IMR-90 (cell line): ENCODE results near the gene UCP2. TPM values are rescaled to one million over a fixed set of nuclear protein-coding genes. Genes with fewer than 3 reads are reported as not detected.

Experiments used
- ATAC-seq: fragments of 200-7000 bp; cut with Tn5 transposase; 2 replicates; pipeline ENCODE4 v1.9.1; 2020; ENCODE audit warnings: low read depth, mild to moderate bottlenecking, moderate library complexity
- BruUV-seq: library from RNA; stranded (reverse); fragments of 400-500 nt; replicated peaks from 2 replicates; lab custom pipeline; 2021; lab: Mats Ljungman, UMichigan
- CTCF ChIA-PET: fragments of 300-600 bp; formaldehyde crosslinking; extraction: SDS; loops from one replicate; lab custom pipeline; 2021; ENCODE audit warnings: antibody characterized with exemption; lab: Yijun Ruan, JAX
- POLR2A ChIA-PET: fragments of 300-600 bp; sonication (Branson Sonifier 250); formaldehyde crosslinking; loops from one replicate; lab custom pipeline; 2022; ENCODE audit warnings: antibody characterized with exemption; ENCODE audit not compliant: unreplicated experiment; lab: Charles Lee
- DNase-seq: peaks from one replicate; pipeline ENCODE4 v3.0.0; 2013
- H2AFZ ChIP-seq: replicated peaks from 2 replicates; pipeline ENCODE3; 2013; ENCODE audit warnings: low read length, mild to moderate bottlenecking; ENCODE audit not compliant: poor library complexity
- H2AK5ac ChIP-seq: 2 replicates; pipeline ENCODE4 v1.6.1; 2013; ENCODE audit warnings: low read depth, low read length, inconsistent platforms
- H2AK9ac ChIP-seq: replicated peaks from 2 replicates; pipeline ENCODE3; 2013; ENCODE audit warnings: mild to moderate bottlenecking, low read depth, low read length, moderate library complexity; ENCODE audit not compliant: poor library complexity
- H2BK120ac ChIP-seq: 2 replicates; pipeline ENCODE4 v1.6.1; 2013; ENCODE audit warnings: low read depth, low read length, inconsistent platforms
- H2BK15ac ChIP-seq: 3 replicates; pipeline ENCODE4 v1.6.1; 2013; ENCODE audit warnings: low read depth, low read length, inconsistent platforms
- H2BK20ac ChIP-seq: 2 replicates; pipeline ENCODE4 v1.6.1; 2013; ENCODE audit warnings: low read depth, mild to moderate bottlenecking, inconsistent platforms, low read length, moderate library complexity
- H2BK5ac ChIP-seq: 2 replicates; pipeline ENCODE4 v1.6.1; 2013; ENCODE audit warnings: mild to moderate bottlenecking, low read depth, low read length, inconsistent platforms; ENCODE audit not compliant: poor library complexity, severe bottlenecking
- H3K14ac ChIP-seq: replicated peaks from 2 replicates; pipeline ENCODE4 v1.6.1; 2013; ENCODE audit warnings: low read depth, low read length, inconsistent platforms
- H3K18ac ChIP-seq: 2 replicates; pipeline ENCODE4 v1.6.1; 2013; ENCODE audit warnings: low read depth, low read length, control low read depth
- H3K23ac ChIP-seq: 2 replicates; pipeline ENCODE4 v1.6.1; 2013; ENCODE audit warnings: low read depth, low read length, inconsistent platforms
- H3K27ac ChIP-seq: 2 replicates; pipeline ENCODE4 v1.5.1; 2013; ENCODE audit warnings: mild to moderate bottlenecking, control low read depth, low read length; ENCODE audit not compliant: insufficient read depth
- H3K27me3 ChIP-seq: 2 replicates; pipeline ENCODE4 v1.6.1; 2013; ENCODE audit warnings: low read length; ENCODE audit not compliant: control insufficient read depth, insufficient read depth
- H3K36me3 ChIP-seq: 2 replicates; pipeline ENCODE4 v1.6.1; 2013; ENCODE audit warnings: low read length, mixed read lengths; ENCODE audit not compliant: control insufficient read depth, insufficient read depth
- H3K4ac ChIP-seq: 2 replicates; pipeline ENCODE4 v1.6.1; 2013; ENCODE audit warnings: low read depth, low read length, inconsistent platforms
- H3K4me1 ChIP-seq: 2 replicates; pipeline ENCODE4 v1.6.1; 2013; ENCODE audit warnings: low read length, mixed read lengths; ENCODE audit not compliant: control insufficient read depth, insufficient read depth
- H3K4me2 ChIP-seq: 2 replicates; pipeline ENCODE4 v1.6.1; 2013; ENCODE audit warnings: low read depth, mild to moderate bottlenecking, control low read depth, low read length, moderate library complexity
- H3K4me3 ChIP-seq: 2 replicates; pipeline ENCODE4 v1.5.1; 2013; ENCODE audit warnings: low read depth, mild to moderate bottlenecking, control low read depth, low read length, moderate library complexity; ENCODE audit not compliant: insufficient read depth
- H3K56ac ChIP-seq: 2 replicates; pipeline ENCODE4 v1.6.1; 2013; ENCODE audit warnings: low read length, inconsistent platforms; ENCODE audit not compliant: insufficient read depth; ENCODE audit errors: extremely low read depth
- H3K79me1 ChIP-seq, 2 experiments: 2 replicates each; pipeline ENCODE4 v1.6.1; 2013; ENCODE audit warnings: low read length in 2 of 2, inconsistent platforms in 1 of 2, low read depth in 1 of 2
- H3K9ac ChIP-seq: 2 replicates; pipeline ENCODE4 v1.6.1; 2013; ENCODE audit warnings: low read depth, low read length, control low read depth
- H3K9me1 ChIP-seq: 2 replicates; pipeline ENCODE4 v1.6.1; 2013; ENCODE audit warnings: low read length, inconsistent platforms; ENCODE audit not compliant: insufficient read depth
- H3K9me3 ChIP-seq: 2 replicates; pipeline ENCODE4 v1.6.1; 2013; ENCODE audit warnings: low read length; ENCODE audit not compliant: control insufficient read depth, insufficient read depth
- H4K20me1 ChIP-seq: 2 replicates; pipeline ENCODE4 v1.6.1; 2013; ENCODE audit warnings: low read length, inconsistent platforms; ENCODE audit not compliant: insufficient read depth
- H4K5ac ChIP-seq: 2 replicates; pipeline ENCODE4 v1.6.1; 2013; ENCODE audit warnings: mild to moderate bottlenecking, low read depth, low read length, control low read depth
- H4K8ac ChIP-seq, 2 experiments: 2 replicates each; pipeline ENCODE4 v1.6.1; 2013; ENCODE audit warnings: low read depth in 2 of 2, low read length in 2 of 2, control low read depth in 1 of 2, inconsistent platforms in 1 of 2
- H4K91ac ChIP-seq: 2 replicates; pipeline ENCODE4 v1.6.1; 2013; ENCODE audit warnings: low read depth, low read length, inconsistent platforms; ENCODE audit not compliant: insufficient read depth
- MXI1 ChIP-seq: IDR thresholded peaks from 2 replicates; pipeline ENCODE4 v1.6.1; 2012; ENCODE audit warnings: low read depth, mild to moderate bottlenecking, low read length, moderate library complexity, borderline replicate concordance
- NFE2L2 ChIP-seq: fragments of 150-350 bp; IDR thresholded peaks from 2 replicates; pipeline ENCODE4 v1.6.1; 2016; ENCODE audit warnings: low read depth, mild to moderate bottlenecking, low read length
- WGBS, 2 experiments: methylation state at CpG; one replicate each; pipeline versions ENCODE4 v1.1.5 to v1.1.7; 2013; ENCODE audit warnings: missing lambda C conversion rate in 2 of 2; ENCODE audit not compliant: insufficient read length in 1 of 2; ENCODE audit errors: extremely low coverage in 2 of 2; 5-methylcytosine and 5-hydroxymethylcytosine counted together
- dilution Hi-C: fragments of 300-500 bp; cut with HindIII; formaldehyde crosslinking; loops from one replicate; pipeline ENCODE4 v1.14.3; 2018; ENCODE audit warnings: low sequenced_read_pairs; ENCODE audit not compliant: unreplicated experiment
- in situ Hi-C: fragments of 300-500 bp; cut with MboI; formaldehyde crosslinking; loops from 3 replicates; pipeline ENCODE4 v1.14.3; 2019; ENCODE audit warnings: low sequenced_read_pairs, inconsistent platforms, mixed read lengths
- intact Hi-C: fragments of 100-400 bp; cut with micrococcal nuclease; formaldehyde crosslinking; loops from 2 replicates; pipeline ENCODE4 v1.10.0; 2022
- polyA plus RNA-seq, 3 experiments: library from polyadenylated mRNA; depleted of rRNA; stranded (reverse); fragments of >200 nt; gene quantifications; 2 replicates each; pipeline ENCODE4 v1.2.3, GENCODE V29; 2012; ENCODE audit warnings: low replicate concordance in 1 of 3
- total RNA-seq: library from RNA; depleted of rRNA; stranded (reverse); fragments of >200 nt; gene quantifications from 2 replicates; pipeline ENCODE4 v1.2.3, GENCODE V29; 2012
- TF ChIP-seq, protein P1 (sequence below): fragments of 150-350 bp; IDR thresholded peaks from 2 replicates; pipeline ENCODE4 v1.6.1; 2016; ENCODE audit warnings: low read depth, mild to moderate bottlenecking, low read length, moderate library complexity, borderline replicate concordance

UCP2 gene
- total and polyA plus RNA-seq, 2 of the 4 experiments (the other 2 are of a cell fraction), result 2.0 to 11.9 TPM

DNA sequence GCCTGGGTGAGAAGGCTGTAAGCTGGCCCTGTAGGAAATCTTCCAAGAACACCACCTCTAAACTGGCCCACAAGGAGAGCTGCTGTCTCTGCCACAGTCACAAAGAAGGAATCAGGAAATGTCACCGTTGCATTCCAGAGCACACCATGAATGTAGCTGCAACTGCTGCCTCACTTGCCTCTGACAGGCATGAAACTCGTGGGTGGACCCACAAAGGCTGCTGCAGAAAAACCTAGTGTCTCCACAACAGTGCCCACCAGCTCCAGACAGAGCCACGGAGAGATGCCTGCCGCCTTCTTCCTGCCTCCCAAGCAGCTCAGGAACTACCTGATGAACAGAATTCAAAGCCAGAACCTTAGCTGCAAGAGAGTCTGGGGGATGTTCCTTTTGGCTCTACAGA, 21.3 kb downstream of the UCP2 start:
- Histone ChIP-seq H3K4me2 (no peak overlapping the region), H2AFZ (peak overlapping the region; percentile 9), H3K23ac (no peak overlapping the region), H2AK5ac (no peak overlapping the region), H3K36me3 (no peaks in the 10 kb centered on the region), H3K56ac (no peak overlapping the region), H4K5ac (no peak overlapping the region), H3K14ac (no peak overlapping the region; the same call in 1 of the 2 replicates), H2BK20ac (no peak overlapping the region), H3K4me3 (no peak overlapping the region), H3K27ac (no peak overlapping the region), H3K79me1 (no peaks in the 10 kb centered on the region), H3K27me3 (no peaks in the 10 kb centered on the region), H4K20me1 (no peaks in the 10 kb centered on the region), H3K18ac (no peak overlapping the region), H2BK5ac (no peak overlapping the region), H2BK15ac (no peak overlapping the region), H3K4ac (no peak overlapping the region), H4K91ac (no peak overlapping the region), H3K9me1 (no peaks in the 10 kb centered on the region), H3K4me1 (no peaks in the 10 kb centered on the region), H2AK9ac (no peak overlapping the region), H4K8ac (peak overlapping the region in 1 of 2 experiments; percentile 26; a peak in 1 of 4 replicates), H3K9me3 (no peaks in the 10 kb centered on the region), H2BK120ac (peak overlapping the region; percentile 50; the same call in 1 of the 2 replicates), H3K9ac (no peak overlapping the region)
- dilution Hi-C loops, result no loop called here
- POLR2A ChIA-PET, result no interaction called here
- intact Hi-C loops, result loop anchor here (5.0 kb wide), 1 partner anchor 276 kb away; no protein-coding TSS in a partner anchor
- 0 out of 2 replicates have a peak, but pooled peaks have one; percentile 30 for TF ChIP-seq MXI1
- no peak for TF ChIP-seq NFE2L2
- TF ChIP-seq, protein P1, sequence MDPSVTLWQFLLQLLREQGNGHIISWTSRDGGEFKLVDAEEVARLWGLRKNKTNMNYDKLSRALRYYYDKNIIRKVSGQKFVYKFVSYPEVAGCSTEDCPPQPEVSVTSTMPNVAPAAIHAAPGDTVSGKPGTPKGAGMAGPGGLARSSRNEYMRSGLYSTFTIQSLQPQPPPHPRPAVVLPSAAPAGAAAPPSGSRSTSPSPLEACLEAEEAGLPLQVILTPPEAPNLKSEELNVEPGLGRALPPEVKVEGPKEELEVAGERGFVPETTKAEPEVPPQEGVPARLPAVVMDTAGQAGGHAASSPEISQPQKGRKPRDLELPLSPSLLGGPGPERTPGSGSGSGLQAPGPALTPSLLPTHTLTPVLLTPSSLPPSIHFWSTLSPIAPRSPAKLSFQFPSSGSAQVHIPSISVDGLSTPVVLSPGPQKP, result no peak
- ATAC-seq, result peak; percentile 30
- no TSS peak for BruUV-seq
- WGBS, 2 experiments, result 63% methylated on average over 1 of the region's 4 CpGs; no CpG with 5 or more reads in 1 of the 2 experiments
- CTCF ChIA-PET, result no interaction called here
- DNase-seq, result peak; percentile 54
- in situ Hi-C loops, result loop anchor here (10.0 kb wide), 1 partner anchor 483 kb away; no protein-coding TSS in a partner anchor
